ENCODE data around the gene ECEL1.
"Not testable (repeated sequence)": the region's sequence is repeated elsewhere in the genome, so short reads cannot be mapped to it uniquely, and the experiment has no call there.

ECEL1 gene, protein sequence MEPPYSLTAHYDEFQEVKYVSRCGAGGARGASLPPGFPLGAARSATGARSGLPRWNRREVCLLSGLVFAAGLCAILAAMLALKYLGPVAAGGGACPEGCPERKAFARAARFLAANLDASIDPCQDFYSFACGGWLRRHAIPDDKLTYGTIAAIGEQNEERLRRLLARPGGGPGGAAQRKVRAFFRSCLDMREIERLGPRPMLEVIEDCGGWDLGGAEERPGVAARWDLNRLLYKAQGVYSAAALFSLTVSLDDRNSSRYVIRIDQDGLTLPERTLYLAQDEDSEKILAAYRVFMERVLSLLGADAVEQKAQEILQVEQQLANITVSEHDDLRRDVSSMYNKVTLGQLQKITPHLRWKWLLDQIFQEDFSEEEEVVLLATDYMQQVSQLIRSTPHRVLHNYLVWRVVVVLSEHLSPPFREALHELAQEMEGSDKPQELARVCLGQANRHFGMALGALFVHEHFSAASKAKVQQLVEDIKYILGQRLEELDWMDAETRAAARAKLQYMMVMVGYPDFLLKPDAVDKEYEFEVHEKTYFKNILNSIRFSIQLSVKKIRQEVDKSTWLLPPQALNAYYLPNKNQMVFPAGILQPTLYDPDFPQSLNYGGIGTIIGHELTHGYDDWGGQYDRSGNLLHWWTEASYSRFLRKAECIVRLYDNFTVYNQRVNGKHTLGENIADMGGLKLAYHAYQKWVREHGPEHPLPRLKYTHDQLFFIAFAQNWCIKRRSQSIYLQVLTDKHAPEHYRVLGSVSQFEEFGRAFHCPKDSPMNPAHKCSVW

DNA sequence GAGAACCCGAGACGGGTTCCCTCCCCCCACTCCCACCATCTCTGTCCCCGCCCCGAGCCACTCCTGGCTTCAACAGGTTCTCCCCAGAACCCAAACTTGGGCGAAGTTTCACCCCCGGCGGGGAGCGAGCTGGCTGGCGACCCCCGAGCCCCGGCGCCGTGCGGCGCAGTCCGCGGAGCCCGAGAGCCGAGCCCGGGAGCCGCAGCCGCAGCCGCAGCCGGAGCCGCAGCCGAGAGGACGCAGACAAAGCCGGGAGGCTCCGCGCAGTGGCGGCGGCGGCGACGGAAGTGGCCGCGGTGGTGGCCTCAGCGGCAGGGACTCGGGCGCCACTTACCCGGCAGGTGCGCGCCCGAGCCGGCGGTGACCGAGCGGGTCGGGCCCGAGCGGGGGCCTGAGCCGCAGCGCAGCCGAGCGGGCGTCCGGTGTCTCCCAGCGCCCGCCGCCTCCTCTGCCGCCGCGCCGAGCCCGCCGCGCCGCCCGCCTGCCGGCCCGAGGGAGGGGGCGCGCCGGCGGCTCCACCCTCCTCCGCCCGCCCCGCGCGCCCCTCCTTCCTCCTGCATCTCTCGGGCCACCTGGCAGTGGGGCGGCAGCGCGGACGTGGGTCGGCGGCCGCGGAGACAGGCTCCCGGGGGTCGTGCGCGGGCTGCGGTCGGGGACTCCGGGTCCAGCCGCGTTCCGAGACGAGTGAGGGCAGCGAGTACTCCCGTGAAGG is at the start of gene ECEL1:
Gene ECEL1 (minus strand): TSS at position 450 of the 712 bp plus-strand sequence. CDS start 1,181 bp downstream, outside the sequence.
- no peak within 1 kb of the TSS for H2AFZ ChIP-seq (ENCODE audit: low read length, unreplicated experiment)
- no peak within 1 kb of the TSS for H3K27ac ChIP-seq (ENCODE audit: low read depth, low read length)
- no peaks in the 10 kb centered on the region for H3K79me2 ChIP-seq (ENCODE audit: control insufficient read depth, insufficient read depth, low read length, unreplicated experiment)
- H3K27me3 ChIP-seq (ENCODE audit: insufficient read depth, low read length), result peaks cover 50% of the 10 kb centered on the region
- H3K4me1 ChIP-seq (ENCODE audit: control insufficient read depth, insufficient read depth, low read length, unreplicated experiment), result no peaks in the 10 kb centered on the region
- no peak within 1 kb of the TSS for H3K4me3 ChIP-seq (ENCODE audit: low read depth, low read length)
- no peaks in the 10 kb centered on the region for H3K36me3 ChIP-seq (ENCODE audit: insufficient read depth, low read length)

- H3K27ac ChIP-seq (ENCODE audit: low read depth, low read length), result no peak overlapping the region
- peaks cover 7% of the 10 kb centered on the region for H3K27me3 ChIP-seq (ENCODE audit: insufficient read depth, low read length)
Measured at GRCh38 chr2:232537079-232537478, 49.4 kb upstream of the ECEL1 start.

DNA sequence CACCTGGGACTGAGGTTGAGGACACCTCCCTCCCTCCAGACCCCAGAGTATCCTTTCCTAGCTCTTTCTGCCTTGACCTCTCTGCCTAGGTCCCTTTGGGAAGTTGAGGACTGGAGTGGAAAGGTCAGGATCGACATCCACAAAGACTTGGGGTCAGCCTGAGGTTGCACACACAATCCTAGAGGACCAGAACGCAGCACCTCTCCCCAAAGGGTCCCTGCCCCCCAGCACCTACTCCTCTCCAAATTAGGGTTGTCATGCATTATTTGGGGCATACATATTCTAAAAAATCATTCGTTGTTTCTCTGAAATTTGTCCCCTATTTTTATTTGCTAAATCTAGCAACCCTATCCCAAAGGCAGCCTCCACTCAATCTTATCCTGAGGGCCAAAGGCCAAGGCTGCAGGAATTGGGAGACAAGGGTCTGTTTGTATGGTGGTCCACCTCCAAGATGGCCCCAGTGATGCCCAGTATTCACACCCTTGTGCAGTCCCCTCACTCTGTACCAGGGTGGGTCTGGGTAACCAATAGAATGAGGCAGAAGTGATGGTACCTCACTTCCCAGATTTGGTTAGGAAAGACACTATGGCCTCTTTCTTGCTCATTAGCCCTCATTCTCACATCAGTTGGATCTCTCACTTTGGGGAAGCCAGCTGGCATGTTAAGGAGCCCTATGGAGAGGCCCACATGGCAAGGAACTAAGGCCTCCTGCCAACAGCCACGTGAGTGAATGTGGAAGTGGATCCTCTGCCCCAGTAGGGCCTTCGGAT is 48.3 kb upstream of the ECEL1 start:
- Histone ChIP-seq H2AFZ (ENCODE audit: low read length, unreplicated experiment) (no peak overlapping the region), H3K27me3 (ENCODE audit: insufficient read depth, low read length) (peaks cover 7% of the 10 kb centered on the region), H3K4me3 (ENCODE audit: low read depth, low read length) (no peak overlapping the region), H3K27ac (ENCODE audit: low read depth, low read length) (no peak overlapping the region), H3K79me2 (ENCODE audit: control insufficient read depth, insufficient read depth, low read length, unreplicated experiment) (no peaks in the 10 kb centered on the region), H3K4me1 (ENCODE audit: control insufficient read depth, insufficient read depth, low read length, unreplicated experiment) (no peaks in the 10 kb centered on the region), H3K36me3 (ENCODE audit: insufficient read depth, low read length) (no peaks in the 10 kb centered on the region)

More at GRCh38 chr2:232537079-232537478, 49.4 kb upstream of the ECEL1 start:
- no peak overlapping the region for H3K4me3 ChIP-seq (ENCODE audit: low read depth, low read length)
- no peak overlapping the region for H2AFZ ChIP-seq (ENCODE audit: low read length, unreplicated experiment)
- H3K36me3 ChIP-seq (ENCODE audit: insufficient read depth, low read length), result no peaks in the 10 kb centered on the region
- no peaks in the 10 kb centered on the region for H3K79me2 ChIP-seq (ENCODE audit: control insufficient read depth, insufficient read depth, low read length, unreplicated experiment)
- H3K4me1 ChIP-seq (ENCODE audit: control insufficient read depth, insufficient read depth, low read length, unreplicated experiment), result no peaks in the 10 kb centered on the region

- no peak overlapping the region for H3K4me3 ChIP-seq (ENCODE audit: low read depth, low read length)
- H3K79me2 ChIP-seq (ENCODE audit: control insufficient read depth, insufficient read depth, low read length, unreplicated experiment), result no peaks in the 10 kb centered on the region
- H2AFZ ChIP-seq (ENCODE audit: low read length, unreplicated experiment), result no peak overlapping the region
- H3K27me3 ChIP-seq (ENCODE audit: insufficient read depth, low read length), result peaks cover 7% of the 10 kb centered on the region
- no peaks in the 10 kb centered on the region for H3K4me1 ChIP-seq (ENCODE audit: control insufficient read depth, insufficient read depth, low read length, unreplicated experiment)
- no peaks in the 10 kb centered on the region for H3K36me3 ChIP-seq (ENCODE audit: insufficient read depth, low read length)
- no peak overlapping the region for H3K27ac ChIP-seq (ENCODE audit: low read depth, low read length)
Measured at GRCh38 chr2:232534940-232535651, 47.5 kb upstream of the ECEL1 start.

DNA sequence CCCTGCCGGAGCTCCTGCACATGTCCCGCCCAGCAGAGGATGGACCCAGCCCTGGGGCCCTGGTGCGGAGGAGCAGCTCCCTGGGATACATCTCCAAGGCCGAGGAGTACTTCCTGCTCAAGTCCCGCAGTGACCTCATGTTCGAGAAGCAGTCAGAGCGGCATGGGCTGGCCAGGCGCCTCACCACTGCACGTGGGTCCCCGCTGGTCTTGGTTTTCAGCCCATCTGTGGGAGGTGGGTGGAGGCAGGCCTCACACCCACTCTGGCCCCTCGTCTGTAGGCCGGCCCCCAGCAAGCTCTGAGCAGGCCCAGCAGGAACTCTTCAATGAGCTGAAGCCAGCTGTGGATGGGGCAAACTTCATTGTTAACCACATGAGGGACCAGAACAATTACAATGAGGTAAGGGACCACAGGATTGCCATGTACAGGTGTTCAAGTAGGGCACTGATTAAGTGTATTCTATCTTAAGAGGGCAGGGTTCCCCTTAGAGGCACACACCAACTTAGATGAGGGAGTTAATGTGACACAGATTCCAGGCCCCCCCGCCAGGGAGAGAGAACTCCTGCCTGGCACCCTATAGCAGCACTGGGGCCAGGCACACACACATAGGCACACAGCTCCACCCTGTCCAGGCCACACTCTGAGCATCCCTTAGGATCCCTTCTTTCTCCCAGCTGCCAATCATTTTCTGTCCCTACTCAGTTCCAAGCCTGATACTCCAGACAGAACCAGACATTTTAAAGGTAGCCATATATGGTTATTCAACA is 46.5 kb upstream of the ECEL1 start:
- Histone ChIP-seq H3K27ac (ENCODE audit: low read depth, low read length) (no peak overlapping the region), H3K4me3 (ENCODE audit: low read depth, low read length) (no peak overlapping the region), H3K27me3 (ENCODE audit: insufficient read depth, low read length) (peaks cover 2% of the 10 kb centered on the region), H3K79me2 (ENCODE audit: control insufficient read depth, insufficient read depth, low read length, unreplicated experiment) (no peaks in the 10 kb centered on the region), H2AFZ (ENCODE audit: low read length, unreplicated experiment) (no peak overlapping the region), H3K4me1 (ENCODE audit: control insufficient read depth, insufficient read depth, low read length, unreplicated experiment) (no peaks in the 10 kb centered on the region), H3K36me3 (ENCODE audit: insufficient read depth, low read length) (no peaks in the 10 kb centered on the region)

GRCh38 chr2:232532821-232533220 is 45.2 kb upstream of the ECEL1 start:
- not testable (repeated sequence) for H2AFZ ChIP-seq (ENCODE audit: low read length, unreplicated experiment); H3K4me1 ChIP-seq (ENCODE audit: control insufficient read depth, insufficient read depth, low read length, unreplicated experiment); H3K4me3 ChIP-seq (ENCODE audit: low read depth, low read length); H3K27ac ChIP-seq (ENCODE audit: low read depth, low read length); H3K27me3 ChIP-seq (ENCODE audit: insufficient read depth, low read length); H3K36me3 ChIP-seq (ENCODE audit: insufficient read depth, low read length); H3K79me2 ChIP-seq (ENCODE audit: control insufficient read depth, insufficient read depth, low read length, unreplicated experiment)

DNA sequence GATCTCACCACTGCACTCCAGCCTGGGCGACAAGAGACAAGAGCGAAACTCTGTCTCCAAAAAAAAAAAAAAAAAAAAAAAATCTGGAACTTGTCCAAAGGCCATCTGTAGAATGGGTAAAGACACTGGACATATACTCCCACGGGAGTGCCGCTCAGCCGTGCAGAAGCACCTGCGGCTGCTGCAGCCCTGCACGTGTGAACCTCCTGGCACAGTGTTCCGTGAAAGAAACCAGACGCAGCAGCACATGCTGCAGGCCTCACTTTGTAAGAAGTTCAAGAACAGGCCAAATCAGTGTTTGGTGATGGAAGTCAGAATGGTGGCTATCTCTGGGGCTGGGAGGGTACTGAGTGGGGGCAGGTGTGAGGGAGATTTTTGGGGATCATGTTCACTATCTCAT is 44.8 kb upstream of the ECEL1 start:
- Histone ChIP-seq H2AFZ (ENCODE audit: low read length, unreplicated experiment) (no peak overlapping the region), H3K79me2 (ENCODE audit: control insufficient read depth, insufficient read depth, low read length, unreplicated experiment) (no peaks in the 10 kb centered on the region), H3K27me3 (ENCODE audit: insufficient read depth, low read length) (no peaks in the 10 kb centered on the region), H3K4me3 (ENCODE audit: low read depth, low read length) (no peak overlapping the region), H3K4me1 (ENCODE audit: control insufficient read depth, insufficient read depth, low read length, unreplicated experiment) (no peaks in the 10 kb centered on the region), H3K27ac (ENCODE audit: low read depth, low read length) (no peak overlapping the region), H3K36me3 (ENCODE audit: insufficient read depth, low read length) (no peaks in the 10 kb centered on the region)

DNA sequence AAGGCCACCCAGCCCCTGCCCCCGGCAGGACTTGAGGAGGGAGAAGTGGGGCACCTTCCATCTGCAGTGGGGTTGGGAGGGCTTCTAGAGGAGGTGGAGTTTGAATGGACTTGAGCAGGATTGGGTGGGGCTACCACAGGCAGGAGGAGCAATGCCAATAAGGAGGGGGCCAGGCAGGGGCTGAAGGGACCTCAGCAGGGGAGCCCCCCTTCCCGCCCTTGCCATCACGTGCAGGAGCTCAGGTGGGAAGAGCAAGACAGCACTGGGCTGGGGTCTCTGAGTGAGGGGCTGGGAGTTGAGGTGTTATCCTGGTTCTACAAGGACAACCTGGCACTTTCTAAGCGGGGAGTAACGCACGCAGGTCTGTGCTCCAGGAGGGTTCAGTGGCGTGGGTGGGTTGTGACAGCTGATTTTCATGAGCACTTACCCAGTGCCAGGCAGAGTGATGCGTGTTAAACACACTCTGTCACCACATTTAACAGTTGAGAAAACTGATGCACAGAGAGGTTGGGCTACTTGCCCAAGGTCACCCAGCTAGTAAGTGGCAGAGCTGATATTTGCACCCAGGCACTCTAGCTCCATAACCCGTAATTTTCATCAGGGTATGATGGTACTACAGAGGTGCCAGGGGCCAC is 43.1 kb upstream of the ECEL1 start:
- Histone ChIP-seq H3K79me2 (ENCODE audit: control insufficient read depth, insufficient read depth, low read length, unreplicated experiment) (no peaks in the 10 kb centered on the region), H3K27ac (ENCODE audit: low read depth, low read length) (no peak overlapping the region), H3K4me1 (ENCODE audit: control insufficient read depth, insufficient read depth, low read length, unreplicated experiment) (no peaks in the 10 kb centered on the region), H3K27me3 (ENCODE audit: insufficient read depth, low read length) (no peaks in the 10 kb centered on the region), H3K4me3 (ENCODE audit: low read depth, low read length) (no peak overlapping the region), H3K36me3 (ENCODE audit: insufficient read depth, low read length) (no peaks in the 10 kb centered on the region), H2AFZ (ENCODE audit: low read length, unreplicated experiment) (no peak overlapping the region)

Measured in ACC112 (cell line).